IPS-18c (cell line): Measurements from ENCODE around the gene TMEM184B.

Source experiments
- H3K4me3 ChIP-seq: 2 replicates; pipeline ENCODE4 v1.7.0; 2013; ENCODE audit warnings: low read depth, mild to moderate bottlenecking, low read length, moderate library complexity; ENCODE audit not compliant: insufficient read depth
- H3K9me3 ChIP-seq: one replicate; pipeline ENCODE4 v1.6.1; 2013; ENCODE audit warnings: mild to moderate bottlenecking, low read length, moderate library complexity; ENCODE audit not compliant: control insufficient read depth, insufficient read depth

TMEM184B gene

DNA sequence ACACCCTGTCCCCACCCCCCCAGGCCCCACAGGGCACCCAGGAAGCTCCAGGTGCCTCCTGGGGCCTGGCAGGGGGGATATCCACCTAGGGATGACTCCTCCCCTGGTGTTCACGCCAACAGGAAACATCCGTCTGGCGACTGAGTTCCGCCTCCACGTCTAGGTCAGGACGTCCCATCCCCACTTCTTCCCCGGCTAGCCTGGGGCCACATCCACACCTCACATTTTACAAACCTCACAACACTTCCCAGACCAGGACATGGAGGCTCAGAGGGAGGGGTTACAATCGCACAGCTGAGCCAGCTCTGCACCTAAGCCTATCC, 50.1 kb downstream of the TMEM184B start:
- Histone ChIP-seq H3K4me3 (no peak overlapping the region), H3K9me3 (no peaks in the 10 kb centered on the region)

GRCh38 chr22:38221908-38222796, 50.7 kb downstream of the TMEM184B start:
- Histone ChIP-seq H3K9me3 (no peaks in the 10 kb centered on the region), H3K4me3 (no peak overlapping the region)

DNA sequence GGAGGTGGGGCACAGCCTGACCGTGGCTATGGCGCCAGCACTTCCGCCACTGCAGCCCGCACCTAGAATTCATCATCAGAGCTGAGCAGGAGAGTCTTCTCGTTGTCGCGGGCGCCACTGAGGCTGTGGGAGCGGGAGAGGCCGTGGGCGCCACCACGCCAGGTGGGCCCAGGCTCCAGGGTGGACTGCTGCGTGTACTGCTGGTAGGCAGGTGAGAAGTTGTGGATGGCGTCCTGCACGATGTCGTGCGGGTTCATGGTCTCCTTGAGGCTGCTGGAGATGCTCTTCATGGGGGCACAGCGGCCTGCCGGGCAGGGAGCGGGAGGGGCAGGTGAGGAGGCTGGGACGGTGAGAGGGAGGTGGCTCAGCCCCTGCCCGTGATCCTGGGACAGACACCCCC, 51.4 kb downstream of the TMEM184B start:
- Histone ChIP-seq H3K9me3 (no peaks in the 10 kb centered on the region), H3K4me3 (no peak overlapping the region; the same call in 1 of the 2 replicates)

DNA sequence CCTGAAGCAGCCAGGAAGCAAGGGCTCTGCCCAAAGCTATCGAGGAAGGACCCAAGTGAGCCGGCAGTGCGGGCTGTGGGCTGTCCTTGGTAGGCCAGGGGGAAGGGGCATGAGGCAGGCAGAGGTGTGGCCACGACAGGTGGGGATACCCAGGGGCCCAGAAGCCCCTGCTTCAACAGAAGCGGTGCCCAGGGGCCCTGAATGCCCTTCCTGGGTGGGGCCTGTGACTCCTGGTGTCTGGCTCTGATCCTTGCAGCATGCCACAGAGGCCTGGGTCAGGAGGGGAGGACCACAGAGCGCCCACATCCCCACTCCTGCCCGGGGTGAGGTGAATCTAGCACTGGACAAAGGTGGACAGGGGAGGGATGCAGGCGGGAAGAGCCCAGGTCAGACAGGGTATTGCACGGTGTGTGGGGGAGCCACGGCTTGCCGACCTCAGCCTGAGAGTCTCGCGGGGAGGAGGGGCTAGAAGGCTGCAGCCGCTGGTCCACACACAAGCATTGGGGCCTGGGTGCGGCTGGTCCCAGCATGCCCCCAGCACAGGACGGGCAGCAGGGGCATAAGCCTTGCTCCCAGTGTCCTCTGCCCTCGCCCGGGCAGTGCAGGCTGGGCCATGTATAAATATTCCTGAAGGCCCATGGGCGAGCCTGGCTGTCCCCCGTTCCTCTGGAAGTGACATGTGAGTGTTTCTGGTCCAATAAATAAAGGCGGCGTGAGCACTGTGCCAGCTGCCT, 52.0 kb downstream of the TMEM184B start:
- Histone ChIP-seq H3K9me3 (no peaks in the 10 kb centered on the region), H3K4me3 (no peak overlapping the region)

DNA sequence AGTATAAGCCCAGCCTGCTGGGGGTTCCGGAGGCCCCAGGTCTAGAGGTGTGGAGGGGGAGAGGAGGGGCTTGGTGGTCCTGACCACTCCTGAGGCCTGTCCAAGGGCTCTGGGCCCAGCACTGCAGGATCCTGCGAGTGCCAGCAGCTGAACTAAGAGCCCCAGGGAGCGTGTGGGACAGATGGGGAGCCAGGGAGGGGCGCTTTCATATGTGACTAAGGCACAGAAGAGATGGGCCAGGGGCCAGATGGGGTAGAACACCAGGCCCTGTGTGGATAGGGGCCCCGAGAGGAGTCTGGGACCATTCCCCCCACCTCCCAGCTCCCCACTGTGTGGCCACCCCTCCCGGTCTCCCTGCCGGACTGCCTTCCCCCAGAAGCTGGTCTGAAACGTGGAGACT, 52.6 kb downstream of the TMEM184B start:
- Histone ChIP-seq H3K4me3 (no peak overlapping the region), H3K9me3 (no peaks in the 10 kb centered on the region)

- H3K4me3 ChIP-seq = no peak overlapping the region
Measured at GRCh38 chr22:38219632-38220031, 53.2 kb downstream of the TMEM184B start.

DNA sequence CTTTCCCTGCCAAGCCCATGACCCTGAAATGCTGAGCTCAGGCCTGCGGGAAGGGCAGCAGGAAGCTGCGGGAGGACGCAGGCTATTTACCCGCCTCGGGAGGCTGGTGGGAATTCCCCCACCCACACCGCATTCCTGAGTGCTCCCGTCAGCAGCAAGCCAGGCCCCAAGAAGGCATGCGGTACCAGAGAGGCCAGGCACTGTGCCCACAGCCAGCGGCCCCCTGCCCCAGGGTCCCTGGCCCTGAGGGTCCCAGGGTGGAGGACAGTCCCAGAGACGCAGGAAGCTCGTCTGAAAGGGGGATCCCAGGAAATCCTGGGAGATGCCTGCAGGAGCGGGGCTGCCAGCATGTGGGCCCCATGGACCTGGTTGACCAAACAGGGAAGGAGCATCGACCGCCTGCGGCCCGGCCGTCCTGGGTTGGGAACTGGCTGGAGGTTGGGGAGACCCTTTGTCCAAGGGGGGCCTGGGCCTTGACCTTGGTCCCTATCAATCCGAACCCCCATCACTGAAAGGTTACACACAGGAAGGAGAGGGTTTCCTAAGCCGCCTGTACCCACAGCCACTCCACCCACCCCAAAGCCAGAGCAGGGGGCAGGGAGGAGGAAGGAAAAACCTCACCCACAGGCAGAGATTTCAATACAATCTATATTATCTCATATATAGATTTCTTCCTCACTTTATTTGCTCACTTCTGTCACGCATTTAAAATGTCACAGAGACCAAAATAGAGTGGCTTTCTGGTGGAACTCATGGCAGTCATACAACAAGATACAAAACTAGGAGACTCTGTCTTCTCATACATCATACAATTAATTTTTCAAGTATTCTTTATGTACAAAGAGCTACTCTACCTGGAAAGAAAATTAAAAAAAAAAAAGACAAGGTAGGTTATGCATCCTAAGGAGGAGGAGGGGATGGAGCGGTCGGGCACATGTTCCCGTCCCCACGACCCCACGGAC, 53.9 kb downstream of the TMEM184B start:
- H3K9me3 ChIP-seq = no peaks in the 10 kb centered on the region
- H3K4me3 ChIP-seq = no peak overlapping the region

More at GRCh38 chr22:38219632-38220031, 53.2 kb downstream of the TMEM184B start:
- no peaks in the 10 kb centered on the region for H3K9me3 ChIP-seq

DNA sequence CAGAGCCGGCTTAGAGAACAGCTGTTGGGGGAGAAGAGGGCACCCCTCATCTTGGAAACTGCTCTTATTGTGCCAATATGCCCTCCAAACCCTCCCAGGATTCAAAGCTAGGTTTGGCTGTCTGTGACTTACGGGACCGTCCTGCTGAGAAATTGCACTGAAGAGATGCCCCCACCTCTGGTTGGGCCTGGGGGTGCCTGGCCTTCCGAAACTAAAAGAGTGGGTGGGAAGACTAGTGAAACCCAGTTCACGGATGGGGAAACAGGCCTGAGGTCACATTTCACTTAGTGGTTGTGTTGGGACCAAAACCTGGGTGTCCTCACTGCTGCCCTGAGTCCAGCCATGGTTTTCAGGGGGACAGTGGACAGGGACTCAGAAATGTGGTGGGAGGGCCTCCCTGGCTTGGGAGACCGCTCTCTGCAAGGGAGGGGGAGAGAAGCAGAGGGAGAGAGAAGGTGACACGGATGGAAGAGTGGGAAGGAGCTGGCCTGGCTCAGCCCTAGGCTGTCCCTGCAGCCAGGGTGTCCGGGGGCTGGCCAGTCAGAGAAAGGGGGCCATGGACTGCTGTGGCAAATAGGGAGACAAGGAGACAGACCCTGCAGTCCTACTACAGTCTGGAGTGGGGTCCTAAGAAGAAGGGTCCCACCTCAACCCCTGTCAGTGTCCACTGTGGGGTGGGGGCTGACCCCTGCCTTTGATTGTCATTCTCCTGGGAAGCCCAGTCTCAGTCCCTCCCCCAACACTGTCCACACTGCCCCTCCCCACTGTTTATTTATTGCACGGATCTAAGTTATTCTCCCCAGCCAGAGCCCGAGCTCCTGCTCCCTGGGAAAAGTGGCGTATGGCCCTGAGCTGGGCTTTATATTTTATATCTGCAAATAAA, 57.4 kb downstream of the TMEM184B start:
- peak overlapping the region; percentile 51; the same call in 1 of the 2 replicates for H3K4me3 ChIP-seq
- no peaks in the 10 kb centered on the region for H3K9me3 ChIP-seq

GRCh38 chr22:38214302-38215056, 58.3 kb downstream of the TMEM184B start:
- H3K4me3 ChIP-seq = peak overlapping the region; percentile 51
- H3K9me3 ChIP-seq = no peaks in the 10 kb centered on the region

GRCh38 chr22:38213990-38214301, 58.9 kb downstream of the TMEM184B start:
- Histone ChIP-seq H3K4me3 (peak overlapping the region; percentile 51), H3K9me3 (no peaks in the 10 kb centered on the region)

DNA sequence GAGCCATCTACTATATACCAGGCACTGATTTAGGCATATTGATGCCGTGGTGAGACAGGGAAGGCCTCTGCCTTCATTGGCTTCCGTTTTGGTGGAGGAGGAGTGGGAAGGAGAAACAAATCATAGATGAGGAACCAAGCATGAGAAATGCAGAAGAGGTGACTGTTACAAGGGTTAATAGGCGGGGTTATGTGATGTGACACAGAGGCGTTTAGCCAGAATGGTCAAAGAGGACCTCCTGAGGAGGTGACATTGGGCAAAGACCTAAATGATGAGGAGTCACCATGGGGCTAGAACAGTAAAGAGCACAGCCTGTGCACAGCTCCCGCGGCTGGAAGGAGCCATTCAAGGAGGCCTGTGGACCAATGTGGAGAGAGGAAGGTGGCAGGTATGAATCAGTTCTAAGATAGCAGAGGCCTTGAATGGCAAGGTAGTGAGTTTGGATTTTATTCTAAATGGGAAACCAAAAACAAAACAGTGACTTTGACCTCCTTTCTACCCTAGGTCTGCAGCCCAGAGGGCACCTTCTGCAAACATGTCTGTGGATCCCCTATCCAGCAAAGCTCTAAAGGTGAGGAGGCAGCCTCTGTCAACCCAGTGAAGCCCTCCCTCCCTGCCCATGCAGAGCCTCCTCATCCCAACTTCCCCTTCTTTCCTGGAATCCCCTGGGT, 59.4 kb downstream of the TMEM184B start:
- H3K4me3 ChIP-seq = no peak overlapping the region
- no peaks in the 10 kb centered on the region for H3K9me3 ChIP-seq

DNA sequence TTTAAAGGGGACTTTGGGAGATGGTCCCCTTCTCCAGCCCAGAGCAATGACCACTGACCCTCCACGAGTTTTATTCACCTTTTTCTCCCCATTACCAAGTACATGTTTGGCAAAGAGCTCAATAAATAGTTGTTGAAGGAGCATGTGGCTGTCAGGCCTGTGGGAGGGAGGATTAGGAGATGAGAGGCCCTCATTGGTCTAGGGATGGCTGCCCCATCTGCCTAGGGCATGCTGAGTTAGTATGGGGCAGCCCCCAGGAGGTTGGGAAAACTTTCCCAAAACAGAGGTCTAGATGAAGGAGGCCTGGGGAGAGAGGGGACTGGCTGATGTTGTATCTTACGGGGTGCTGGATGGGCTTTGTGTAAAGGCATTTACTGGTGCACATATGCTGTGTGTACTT, 60.4 kb downstream of the TMEM184B start:
- Histone ChIP-seq H3K4me3 (no peak overlapping the region), H3K9me3 (no peaks in the 10 kb centered on the region)

DNA sequence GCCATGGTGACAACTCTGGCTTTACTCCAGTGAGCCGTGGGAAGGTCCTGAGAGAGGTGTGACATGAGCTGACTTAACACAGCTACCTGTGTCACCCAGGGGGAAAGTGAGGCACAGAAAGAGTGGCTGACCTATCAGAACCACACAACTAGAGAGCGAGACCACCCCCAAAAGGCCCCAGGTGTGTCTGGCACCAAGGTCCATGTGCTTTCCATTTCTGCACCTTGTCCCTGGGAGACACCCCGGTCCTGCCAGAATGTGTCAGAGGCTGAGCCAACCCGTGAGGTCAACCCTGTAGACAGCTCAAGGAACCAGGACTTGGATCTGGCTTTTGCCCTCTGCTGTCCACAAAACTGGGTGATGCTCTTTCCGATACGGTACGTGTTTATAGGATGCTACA, 61.3 kb downstream of the TMEM184B start:
- Histone ChIP-seq H3K4me3 (no peak overlapping the region), H3K9me3 (no peaks in the 10 kb centered on the region)

- no peak overlapping the region for H3K4me3 ChIP-seq
- no peaks in the 10 kb centered on the region for H3K9me3 ChIP-seq
Measured at GRCh38 chr22:38208551-38208968, 64.2 kb downstream of the TMEM184B start.

GRCh38 chr22:38207898-38208432, 64.8 kb downstream of the TMEM184B start:
- H3K9me3 ChIP-seq = no peaks in the 10 kb centered on the region
- H3K4me3 ChIP-seq = no peak overlapping the region
